Upper lobe of left lung (tissue), 4 donors: Measurements from ENCODE around the gene KRTAP1-5.

Experiments
- POLR2A ChIP-seq, 4 donors: fragments of 450-650 bp; IDR thresholded peaks; one replicate each; pipeline ENCODE4 v1.5.1; 2016 to 2017; ENCODE audit warnings: antibody characterized with exemption in 4 of 4, mild to moderate bottlenecking in 2 of 4
- TF ChIP-seq, protein P1 (sequence below), 6 experiments: fragments of 450-650 bp in 4 of 6; fragments of 200-600 bp in 2 of 6; sonication (generic) in 2 of 6; IDR thresholded peaks; one replicate each; pipeline ENCODE4 v1.5.1; 2016 to 2019; ENCODE audit warnings: antibody characterized with exemption in 6 of 6

- TF ChIP-seq, protein P1, sequence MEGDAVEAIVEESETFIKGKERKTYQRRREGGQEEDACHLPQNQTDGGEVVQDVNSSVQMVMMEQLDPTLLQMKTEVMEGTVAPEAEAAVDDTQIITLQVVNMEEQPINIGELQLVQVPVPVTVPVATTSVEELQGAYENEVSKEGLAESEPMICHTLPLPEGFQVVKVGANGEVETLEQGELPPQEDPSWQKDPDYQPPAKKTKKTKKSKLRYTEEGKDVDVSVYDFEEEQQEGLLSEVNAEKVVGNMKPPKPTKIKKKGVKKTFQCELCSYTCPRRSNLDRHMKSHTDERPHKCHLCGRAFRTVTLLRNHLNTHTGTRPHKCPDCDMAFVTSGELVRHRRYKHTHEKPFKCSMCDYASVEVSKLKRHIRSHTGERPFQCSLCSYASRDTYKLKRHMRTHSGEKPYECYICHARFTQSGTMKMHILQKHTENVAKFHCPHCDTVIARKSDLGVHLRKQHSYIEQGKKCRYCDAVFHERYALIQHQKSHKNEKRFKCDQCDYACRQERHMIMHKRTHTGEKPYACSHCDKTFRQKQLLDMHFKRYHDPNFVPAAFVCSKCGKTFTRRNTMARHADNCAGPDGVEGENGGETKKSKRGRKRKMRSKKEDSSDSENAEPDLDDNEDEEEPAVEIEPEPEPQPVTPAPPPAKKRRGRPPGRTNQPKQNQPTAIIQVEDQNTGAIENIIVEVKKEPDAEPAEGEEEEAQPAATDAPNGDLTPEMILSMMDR (IDR thresholded peaks at IDR 0.05): no peak
- no peak for TF ChIP-seq POLR2A (IDR thresholded peaks at IDR 0.05)
These were observed 34.3 kb downstream of the KRTAP1-5 start for GRCh38 chr17:40992666-40993065.
